GM10248 (cell line): ENCODE data around the gene CFAP46.

Experiments
- CTCF ChIA-PET: fragments of 300-600 bp; sonication (Branson Sonifier 250); formaldehyde crosslinking; extraction: SDS; loops from one replicate; lab custom pipeline; 2021; ENCODE audit warnings: antibody characterized with exemption; lab: Yijun Ruan, JAX
- POLR2A ChIA-PET: fragments of 350-650 bp; sonication (Branson Sonifier 250); formaldehyde crosslinking; extraction: SDS; loops from one replicate; lab custom pipeline; 2020; ENCODE audit warnings: antibody characterized with exemption; lab: Yijun Ruan, JAX
- DNase-seq: peaks from one replicate; pipeline ENCODE4 v3.0.0; 2012; ENCODE audit errors: extremely low spot score
- TF ChIP-seq, protein P1 (sequence below): IDR thresholded peaks from 2 replicates; pipeline ENCODE4 v1.5.1; 2012; ENCODE audit warnings: mild to moderate bottlenecking, low read depth; ENCODE audit errors: extremely low read depth, missing control alignments, control extremely low read depth

CFAP46 gene

DNA sequence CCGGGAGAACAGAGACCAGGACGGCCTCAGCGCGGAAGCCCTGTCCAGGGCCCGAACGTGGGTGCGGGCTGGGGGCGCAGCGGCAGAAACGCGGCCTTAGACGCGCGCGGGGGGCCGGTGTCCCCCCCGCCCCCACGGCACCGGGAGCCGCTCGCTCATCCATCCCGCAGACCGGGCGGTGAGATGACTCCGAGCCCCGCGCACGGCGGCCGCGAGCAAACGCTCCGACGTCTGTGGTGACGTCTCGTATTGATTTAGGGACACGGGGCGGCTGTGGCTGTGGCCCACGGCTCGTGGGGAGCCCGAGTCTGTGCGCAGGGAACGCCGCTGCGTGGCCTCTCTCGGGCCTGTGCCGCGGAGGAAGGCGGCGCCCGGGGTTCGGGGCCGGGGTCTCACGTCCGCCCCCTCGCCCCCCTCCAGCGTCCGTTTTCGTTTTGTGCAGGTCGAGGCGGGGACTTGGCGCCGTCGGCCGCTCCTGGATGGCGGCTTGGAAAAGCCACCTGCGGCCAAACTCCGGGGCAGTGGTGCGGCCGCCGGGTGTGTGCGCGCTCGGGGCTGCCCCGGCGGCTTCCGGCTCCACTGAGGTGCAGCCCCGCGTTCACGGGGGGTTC lies 155.4 kb downstream of the CFAP46 start:
- TF ChIP-seq, protein P1, sequence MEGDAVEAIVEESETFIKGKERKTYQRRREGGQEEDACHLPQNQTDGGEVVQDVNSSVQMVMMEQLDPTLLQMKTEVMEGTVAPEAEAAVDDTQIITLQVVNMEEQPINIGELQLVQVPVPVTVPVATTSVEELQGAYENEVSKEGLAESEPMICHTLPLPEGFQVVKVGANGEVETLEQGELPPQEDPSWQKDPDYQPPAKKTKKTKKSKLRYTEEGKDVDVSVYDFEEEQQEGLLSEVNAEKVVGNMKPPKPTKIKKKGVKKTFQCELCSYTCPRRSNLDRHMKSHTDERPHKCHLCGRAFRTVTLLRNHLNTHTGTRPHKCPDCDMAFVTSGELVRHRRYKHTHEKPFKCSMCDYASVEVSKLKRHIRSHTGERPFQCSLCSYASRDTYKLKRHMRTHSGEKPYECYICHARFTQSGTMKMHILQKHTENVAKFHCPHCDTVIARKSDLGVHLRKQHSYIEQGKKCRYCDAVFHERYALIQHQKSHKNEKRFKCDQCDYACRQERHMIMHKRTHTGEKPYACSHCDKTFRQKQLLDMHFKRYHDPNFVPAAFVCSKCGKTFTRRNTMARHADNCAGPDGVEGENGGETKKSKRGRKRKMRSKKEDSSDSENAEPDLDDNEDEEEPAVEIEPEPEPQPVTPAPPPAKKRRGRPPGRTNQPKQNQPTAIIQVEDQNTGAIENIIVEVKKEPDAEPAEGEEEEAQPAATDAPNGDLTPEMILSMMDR = no peak
- no peak for DNase-seq
- CTCF ChIA-PET = no interaction called here
- POLR2A ChIA-PET = no interaction called here

DNA sequence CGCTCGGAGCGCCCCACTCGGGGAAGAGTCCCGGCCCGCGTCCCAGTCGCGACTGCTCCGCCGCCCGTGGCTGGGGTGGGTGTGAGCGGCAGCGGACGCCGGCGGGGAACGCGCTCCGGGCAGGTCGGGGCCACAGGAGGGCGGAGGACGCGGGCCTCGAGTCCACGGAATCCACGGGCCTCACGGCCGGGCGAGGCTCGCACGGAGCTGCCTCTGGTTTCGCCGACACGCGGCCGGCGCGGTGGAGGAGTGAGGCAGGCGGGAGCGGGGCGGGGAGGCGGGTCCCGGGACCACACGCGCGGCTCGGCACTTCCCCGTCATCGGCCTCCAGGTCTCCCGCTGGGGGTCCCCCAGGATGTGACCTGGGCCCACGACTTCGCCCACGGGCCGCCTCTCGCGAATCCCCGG lies 155.9 kb downstream of the CFAP46 start:
- ChIA-PET CTCF (no interaction called here), POLR2A (no interaction called here)
- DNase-seq = no peak
- TF ChIP-seq, protein P1 = no peak

DNA sequence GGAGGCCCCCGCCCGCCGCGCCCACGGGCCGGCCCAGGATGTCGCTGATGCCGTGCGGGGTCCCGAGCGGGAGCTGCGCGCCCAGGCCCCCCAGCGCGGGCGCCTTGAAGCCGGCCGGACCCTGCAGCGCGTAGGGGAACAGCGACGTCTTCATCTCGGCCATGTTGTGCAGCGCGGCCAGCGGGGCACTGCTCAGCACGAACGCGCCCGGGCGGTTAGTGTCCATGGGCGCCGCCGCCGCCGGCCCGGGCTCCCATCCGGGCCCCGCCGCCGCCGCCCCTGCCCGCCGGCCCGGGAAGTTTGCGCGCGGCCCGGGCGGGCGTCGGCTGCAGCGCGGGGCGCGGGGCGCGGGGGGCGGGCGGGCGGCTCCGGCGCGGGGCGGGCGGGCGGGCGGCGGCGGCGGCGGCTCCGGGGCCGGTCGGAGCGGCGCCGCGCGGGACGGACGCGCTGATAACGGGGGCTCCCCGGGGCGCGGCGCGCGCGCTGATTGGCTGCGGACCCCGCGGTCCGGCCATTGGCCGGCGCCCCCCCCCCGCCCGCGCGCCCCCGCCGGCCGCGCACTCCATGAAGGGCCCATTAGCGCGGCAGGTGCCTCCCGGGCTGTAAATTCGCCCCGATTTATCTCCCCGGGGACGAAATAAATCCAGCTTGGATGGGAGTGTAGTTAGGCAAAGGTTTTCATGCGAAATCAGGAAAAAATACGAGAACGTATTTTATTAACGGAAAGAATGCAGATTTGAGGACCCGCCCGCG lies 156.5 kb downstream of the CFAP46 start, which contains the start of gene NKX6-2:
NKX6-2 (minus strand) TSS at position 425 of the 753 bp plus-strand sequence; CDS start at position 226, 199 bp downstream.
- ChIA-PET POLR2A (no interaction called here), CTCF (no interaction called here)
- no peak for DNase-seq
- TF ChIP-seq, protein P1 = no peak

DNA sequence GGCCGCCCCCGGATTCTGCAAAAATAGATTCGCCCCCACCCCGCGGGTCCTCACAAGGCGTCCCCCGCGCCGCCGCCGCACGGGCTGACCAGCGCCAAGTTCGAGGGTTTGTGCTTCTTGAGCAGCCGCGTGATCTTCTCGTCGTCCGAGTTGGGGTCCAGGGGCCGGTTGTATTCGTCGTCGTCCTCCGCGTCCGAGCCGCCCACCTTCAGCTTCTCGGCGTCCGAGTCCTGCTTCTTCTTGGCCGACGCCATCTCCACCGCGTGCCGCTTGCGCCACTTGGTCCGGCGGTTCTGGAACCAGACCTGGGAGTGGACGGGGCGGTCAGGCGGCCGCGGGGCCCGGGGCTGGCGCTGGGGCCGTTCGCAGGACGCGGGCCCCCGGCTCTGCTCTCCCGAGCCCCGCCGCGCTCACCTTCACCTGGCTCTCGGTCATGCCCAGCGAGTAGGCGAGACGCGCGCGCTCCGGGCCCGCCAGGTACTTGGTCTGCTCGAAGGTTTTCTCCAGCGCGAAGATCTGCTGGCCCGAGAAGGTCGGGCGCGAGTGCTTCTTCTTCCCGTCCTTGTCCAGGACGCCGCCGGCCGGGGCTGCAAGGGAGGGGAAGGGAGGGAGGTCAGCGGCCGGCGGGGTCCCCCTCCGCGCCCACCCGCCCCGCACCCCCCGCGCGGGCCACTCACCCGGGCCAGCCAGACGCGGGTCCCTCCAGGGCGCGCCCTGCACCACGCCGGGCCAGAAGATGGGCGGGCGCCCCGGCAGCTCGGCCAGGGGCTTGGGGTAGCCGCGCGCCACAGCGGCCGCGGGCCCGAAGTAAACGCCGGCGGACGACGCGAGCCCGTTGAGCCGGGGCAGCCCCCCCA lies 157.3 kb downstream of the CFAP46 start:
- ChIA-PET POLR2A (no interaction called here), CTCF (no interaction called here)
- TF ChIP-seq, protein P1 = no peak
- DNase-seq = no peak

DNA sequence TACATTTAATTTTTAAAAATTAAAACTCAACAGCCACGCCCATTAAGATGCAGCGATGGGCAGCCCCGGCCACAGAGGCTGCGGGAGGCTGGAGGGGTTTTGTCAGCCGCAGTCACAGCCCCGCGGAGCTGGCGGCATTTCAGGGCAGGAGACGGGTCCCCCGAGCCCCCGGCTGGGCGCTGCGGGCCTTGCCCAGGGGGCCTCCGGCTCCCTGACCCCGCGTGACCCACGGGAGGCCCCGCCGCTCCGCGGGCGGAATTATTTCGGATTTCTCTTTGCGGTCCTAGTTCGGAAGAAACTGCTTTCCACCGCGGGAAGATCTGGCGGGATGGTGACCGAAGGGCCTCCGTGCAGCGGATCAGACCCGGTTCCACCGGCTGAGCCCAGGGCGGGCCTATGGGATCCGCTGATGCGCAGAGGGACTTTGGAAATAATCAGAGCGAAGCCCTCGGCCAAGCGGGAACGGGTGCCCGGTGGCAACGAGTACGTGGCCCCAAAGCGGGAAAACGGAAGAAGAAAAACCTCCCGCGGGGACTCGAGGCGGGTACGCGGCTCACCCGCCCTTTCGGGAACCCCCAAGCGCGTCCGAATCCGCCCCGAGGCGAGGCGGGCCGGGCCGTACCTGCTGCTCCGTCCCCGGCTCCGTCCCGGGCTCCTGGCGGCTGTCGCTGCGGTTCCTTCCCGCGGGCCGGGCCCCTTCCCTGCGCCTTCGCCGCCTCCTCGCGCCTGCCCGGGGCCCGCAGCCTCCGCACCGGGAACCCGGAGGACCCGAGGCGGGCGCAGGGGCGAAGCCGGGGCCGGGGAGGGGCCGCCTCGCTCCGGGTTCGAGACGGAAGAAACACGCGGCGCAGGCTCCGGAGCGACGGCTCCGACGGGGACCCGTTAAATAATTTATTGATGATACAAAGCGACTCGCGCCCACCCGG lies 158.2 kb downstream of the CFAP46 start:
- TF ChIP-seq, protein P1 = no peak
- no peak for DNase-seq
- POLR2A ChIA-PET = no interaction called here
- CTCF ChIA-PET = no interaction called here
